ENCODE data around the gene CALCR.

CALCR gene

DNA sequence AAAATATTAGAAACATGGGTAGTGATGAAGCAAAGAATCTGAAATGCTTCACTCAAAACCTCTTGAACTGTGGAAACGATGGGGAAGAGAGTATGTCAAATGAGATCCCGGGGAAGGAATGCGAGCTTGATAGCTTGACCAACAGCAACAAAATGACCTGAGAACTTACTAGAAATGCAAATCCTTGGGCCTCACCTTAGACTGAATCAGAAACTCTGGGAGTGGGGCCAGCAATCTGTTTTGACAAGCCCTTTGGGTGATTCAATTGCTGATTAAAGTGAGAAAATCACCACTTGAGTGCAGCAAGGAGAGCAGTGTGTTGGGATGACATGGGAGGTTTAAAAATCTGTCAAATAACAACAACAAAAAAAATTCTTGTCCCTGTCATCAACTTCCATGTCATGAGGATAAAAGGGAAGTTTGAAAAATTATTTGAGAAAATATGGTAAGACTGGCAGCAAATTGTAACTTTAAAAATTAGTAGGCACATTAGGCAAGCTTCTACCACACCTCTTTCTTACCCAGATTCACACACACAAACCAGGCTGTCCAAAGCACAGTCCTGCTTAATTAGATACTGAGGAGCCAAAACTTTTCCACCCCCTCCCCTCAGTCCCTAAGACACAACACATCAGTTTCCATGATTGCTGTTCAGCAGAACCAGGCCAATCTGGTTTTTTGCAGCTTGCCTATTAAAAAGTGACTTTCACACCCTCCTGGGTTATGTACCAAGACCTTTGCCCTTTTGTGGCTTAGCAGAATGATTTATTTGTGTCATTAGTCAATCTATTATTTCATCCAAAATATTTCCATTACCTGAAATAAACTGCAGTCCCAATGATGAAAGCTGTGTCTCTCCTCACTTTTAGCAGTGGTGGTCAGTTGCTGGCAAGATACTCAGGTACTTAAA is 15.6 kb downstream of the CALCR start:
- TF ChIP-seq REST (IDR thresholded peaks at IDR 0.05; ENCODE audit: insufficient read depth in 1 of 2, low read depth in 2 of 2, low read length in 2 of 2) (no peak), SIN3A (IDR thresholded peaks at IDR 0.05; ENCODE audit: borderline replicate concordance, insufficient read depth, low read length) (no peak), POLR2AphosphoS5 (IDR thresholded peaks at IDR 0.05; ENCODE audit: low read depth, low read length) (no peak), TAF1 (IDR thresholded peaks at IDR 0.05; ENCODE audit: borderline replicate concordance, insufficient read depth, low read length) (no peak)

DNA sequence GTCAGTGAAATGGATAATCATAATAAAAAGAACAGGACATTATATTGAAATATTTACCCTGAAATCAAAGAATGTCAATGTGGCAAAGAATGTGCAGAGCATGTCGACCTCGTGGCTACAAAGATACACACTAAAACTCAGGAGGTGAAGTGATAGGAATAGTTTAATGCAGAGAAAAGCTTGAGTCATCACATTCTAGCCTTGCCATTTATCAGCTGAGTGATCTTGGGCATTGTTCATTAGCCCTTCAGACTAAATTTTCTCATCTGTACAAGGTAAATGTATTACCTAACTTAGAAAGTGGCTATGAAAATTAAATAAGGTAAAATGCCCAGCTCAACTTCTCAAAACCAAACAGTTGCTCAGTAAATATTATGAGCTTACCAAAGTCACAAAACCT is 22.6 kb downstream of the CALCR start:
- TF ChIP-seq TAF1 (IDR thresholded peaks at IDR 0.05; ENCODE audit: borderline replicate concordance, insufficient read depth, low read length) (no peak), FOXP2 (optimal IDR thresholded peaks at IDR 0.05; ENCODE audit: borderline replicate concordance, extremely low read depth, extremely low read length, insufficient read depth) (no peak), REST (IDR thresholded peaks at IDR 0.05; ENCODE audit: insufficient read depth in 1 of 2, low read depth in 2 of 2, low read length in 2 of 2) (no peak), SIN3A (IDR thresholded peaks at IDR 0.05; ENCODE audit: borderline replicate concordance, insufficient read depth, low read length) (no peak), POLR2AphosphoS5 (IDR thresholded peaks at IDR 0.05; ENCODE audit: low read depth, low read length) (no peak)

DNA sequence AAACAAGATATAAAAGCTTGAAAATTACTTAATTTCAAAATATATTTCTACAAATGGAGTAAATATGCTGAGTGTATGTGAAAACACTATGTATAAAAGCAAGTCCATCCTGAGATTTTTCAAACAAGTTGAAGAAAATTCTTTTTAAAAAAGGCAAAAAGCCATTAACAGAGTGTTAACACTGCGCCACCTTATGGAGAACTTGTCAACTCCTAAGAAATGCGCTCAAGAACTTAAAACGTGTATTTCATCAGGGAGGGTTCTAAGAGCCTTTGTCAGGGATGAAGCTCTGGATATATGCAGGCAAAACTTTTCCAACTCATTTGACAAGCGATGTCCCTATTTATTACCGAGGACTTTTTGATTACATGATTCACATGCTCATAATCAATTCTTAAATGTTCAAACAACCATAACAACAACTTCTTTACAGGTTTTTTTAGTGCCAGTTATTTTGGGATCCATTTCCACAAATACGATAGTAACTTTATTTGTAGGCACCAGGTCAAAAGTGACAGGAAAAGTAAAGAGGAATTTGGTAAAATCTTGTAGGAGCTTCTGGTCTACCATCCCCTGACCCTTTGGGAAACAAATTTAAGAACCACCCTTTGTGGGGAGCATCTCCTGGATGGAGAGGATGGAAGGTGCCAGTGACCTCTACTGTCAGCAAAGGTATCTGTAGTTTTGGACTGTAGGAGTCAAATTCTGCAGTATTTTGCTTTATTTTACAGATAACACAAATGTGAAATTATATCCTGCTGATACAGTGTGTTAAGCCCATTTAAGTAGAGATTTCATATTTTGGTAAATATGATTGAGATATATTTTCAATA is 23.2 kb downstream of the CALCR start:
- TF ChIP-seq POLR2AphosphoS5 (IDR thresholded peaks at IDR 0.05; ENCODE audit: low read depth, low read length) (no peak), SIN3A (IDR thresholded peaks at IDR 0.05; ENCODE audit: borderline replicate concordance, insufficient read depth, low read length) (no peak), TAF1 (IDR thresholded peaks at IDR 0.05; ENCODE audit: borderline replicate concordance, insufficient read depth, low read length) (no peak), REST (IDR thresholded peaks at IDR 0.05; ENCODE audit: insufficient read depth in 1 of 2, low read depth in 2 of 2, low read length in 2 of 2) (no peak), FOXP2 (optimal IDR thresholded peaks at IDR 0.05; ENCODE audit: borderline replicate concordance, extremely low read depth, extremely low read length, insufficient read depth) (no peak)

- TF ChIP-seq POLR2AphosphoS5 (IDR thresholded peaks at IDR 0.05; ENCODE audit: low read depth, low read length) (no peak), SIN3A (IDR thresholded peaks at IDR 0.05; ENCODE audit: borderline replicate concordance, insufficient read depth, low read length) (no peak), REST (IDR thresholded peaks at IDR 0.05; ENCODE audit: insufficient read depth in 1 of 2, low read depth in 2 of 2, low read length in 2 of 2) (no peak), FOXP2 (optimal IDR thresholded peaks at IDR 0.05; ENCODE audit: borderline replicate concordance, extremely low read depth, extremely low read length, insufficient read depth) (no peak), TAF1 (IDR thresholded peaks at IDR 0.05; ENCODE audit: borderline replicate concordance, insufficient read depth, low read length) (no peak)
These were observed 26.8 kb downstream of the CALCR start for GRCh38 chr7:93547716-93548115.
